ENCODE data around the gene LAMTOR3.

DNA sequence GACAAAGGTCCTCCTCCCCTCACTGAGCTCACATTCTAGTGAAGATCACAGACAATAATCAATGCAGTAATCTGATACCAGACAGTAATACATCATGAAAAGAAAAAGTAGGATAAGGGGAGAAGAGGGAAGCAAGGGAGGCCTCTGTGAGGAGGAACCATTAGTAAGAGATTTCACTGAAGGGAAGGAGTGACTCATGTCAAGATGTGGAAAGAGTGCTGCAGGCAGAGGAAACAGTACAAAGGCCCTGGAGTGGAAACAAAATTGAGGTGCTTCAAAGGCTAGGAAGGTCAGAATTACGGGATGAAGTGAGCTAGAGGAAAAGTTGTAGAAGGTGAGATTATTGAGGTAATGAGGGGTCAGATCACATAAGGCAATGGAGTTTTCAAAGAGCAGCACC, 38.1 kb downstream of the LAMTOR3 start:
- TF ChIP-seq EZH2 (IDR thresholded peaks at IDR 0.05) (no peak), POLR2AphosphoS5 (IDR thresholded peaks at IDR 0.05; ENCODE audit: borderline replicate concordance, low read depth, low read length) (no peak)

All from SK-N-MC (cell line).